M059J (cell line): ENCODE measurements around the gene ERP44. TPM values are rescaled to one million over a fixed set of nuclear protein-coding genes. Genes with fewer than 3 reads are reported as not detected.
A peak's percentile ranks its signal among the peaks of the same experiment; 100 is the strongest.
"Not testable (repeated sequence)": the region's sequence is repeated elsewhere in the genome, so short reads cannot be mapped to it uniquely, and the experiment has no call there.

Experiments used
- DNase-seq: peaks from one replicate; pipeline ENCODE4 v3.0.0-alpha.2; 2012; ENCODE audit warnings: low read depth
- total RNA-seq: library from RNA; depleted of rRNA; stranded (reverse); fragments of >200 nt; shearing (Covaris generic); gene quantifications from 2 replicates; pipeline ENCODE4 v1.2.3, GENCODE V29; 2014; rRNA removed

Gene ERP44
- total RNA-seq, result 42.4 and 52.5 TPM in 2 replicates

DNA sequence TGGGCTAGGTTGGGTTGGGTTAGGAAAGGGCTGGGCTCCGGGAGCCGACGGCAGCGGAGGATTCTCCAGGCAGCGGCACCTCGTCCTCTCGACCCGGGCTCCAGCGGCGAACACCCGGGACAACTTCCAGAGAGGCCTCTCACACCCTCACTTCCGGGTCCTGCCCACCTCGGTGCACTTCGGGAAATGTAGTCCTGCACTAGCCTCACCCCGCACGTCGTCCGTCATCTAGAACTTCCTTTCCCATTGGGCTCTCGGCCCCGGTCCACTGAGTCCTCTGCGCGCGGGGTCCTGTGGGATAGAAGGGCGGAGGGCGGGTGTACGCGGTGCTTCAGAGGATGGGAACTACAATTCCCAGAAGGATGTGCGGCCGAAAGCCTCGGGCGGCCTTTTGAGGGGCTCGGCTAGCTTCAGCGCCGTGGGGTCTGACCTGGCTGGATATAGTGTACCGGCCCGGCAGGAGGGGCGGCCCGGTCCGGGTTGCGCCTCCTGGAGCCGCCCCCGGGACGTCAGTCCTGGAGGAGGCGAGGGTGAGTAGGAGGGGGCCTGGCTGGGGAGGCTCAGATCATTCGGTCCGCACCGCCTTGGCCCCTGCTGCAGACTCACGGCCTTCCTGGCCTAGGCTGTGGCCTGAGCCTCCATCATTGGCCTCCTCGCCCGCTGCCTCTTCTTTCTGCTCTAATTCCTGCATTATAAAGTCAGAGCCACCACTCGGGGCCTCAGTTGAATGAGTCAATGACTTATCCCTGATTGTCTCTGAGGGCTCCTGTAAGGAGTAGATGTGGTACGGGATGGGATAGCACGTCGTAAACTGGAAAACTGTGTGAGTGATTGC lies at the start of gene ERP44, which contains the start of gene INVS:
Gene ERP44 (minus strand): TSS at position 114 of the 835 bp plus-strand sequence. CDS start 160 bp downstream, outside the sequence.
Gene INVS (plus strand): TSS at position 357 of the 835 bp plus-strand sequence. CDS start 5,279 bp downstream, outside the sequence.
- peak; percentile 100 for DNase-seq

DNA sequence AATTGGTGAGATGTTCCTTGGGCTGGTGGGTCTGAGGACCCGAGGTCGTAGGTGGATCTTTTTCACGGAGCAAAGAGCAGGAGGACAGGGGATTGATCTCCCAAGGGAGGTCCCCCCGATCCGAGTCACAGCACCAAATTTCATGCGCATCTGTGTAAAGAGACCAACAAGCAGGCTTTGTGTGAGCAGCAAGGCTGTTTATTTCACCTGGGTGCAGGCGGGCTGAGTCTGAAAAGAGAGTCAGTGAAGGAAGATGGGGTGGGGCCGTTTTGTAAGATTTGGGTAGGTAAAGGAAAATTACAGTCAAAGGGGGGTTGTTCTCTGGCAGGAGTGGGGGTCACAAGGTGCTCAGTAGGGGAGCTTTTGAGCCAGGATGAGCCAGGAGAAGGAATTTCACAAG lies 47.2 kb upstream of the ERP44 start:
- DNase-seq, result not testable (repeated sequence)

DNA sequence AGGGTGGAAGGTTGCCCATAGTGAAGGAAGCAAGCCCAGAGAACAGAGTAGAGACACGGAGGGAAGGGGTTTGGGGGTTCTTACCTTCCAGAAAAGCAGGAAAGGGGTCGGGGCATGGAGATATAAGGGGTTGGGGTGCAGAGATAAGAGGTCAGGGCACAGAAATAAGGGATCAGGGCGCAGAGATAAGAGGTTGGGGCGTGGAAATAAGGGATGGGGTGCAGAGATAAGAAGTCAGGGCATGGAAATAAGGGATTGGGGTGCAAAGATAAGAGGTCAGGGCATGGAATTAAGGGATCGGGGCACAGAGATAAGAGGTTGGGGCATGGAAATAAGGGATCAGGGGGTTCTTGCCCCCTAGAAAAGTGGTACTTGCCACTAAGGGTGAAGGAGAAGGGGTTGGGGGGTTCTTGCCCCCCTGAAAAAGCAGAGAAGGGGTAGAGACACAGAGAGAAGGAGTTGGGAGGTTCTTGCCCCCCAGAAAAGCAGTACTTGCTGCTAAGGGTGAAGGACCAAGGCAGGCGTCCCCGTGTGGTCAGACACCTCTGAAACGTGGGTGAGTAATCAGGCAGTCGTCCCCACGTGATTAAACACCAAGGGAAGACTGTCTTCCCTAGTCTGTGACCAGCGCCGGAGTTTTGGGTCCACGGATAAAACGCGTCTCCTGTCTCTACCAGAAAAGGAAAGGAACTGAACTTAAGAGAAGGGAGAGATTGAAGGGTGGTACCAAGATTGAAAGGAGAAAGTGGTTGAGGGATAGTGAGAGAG lies 46.6 kb upstream of the ERP44 start:
- not testable (repeated sequence) for DNase-seq

DNA sequence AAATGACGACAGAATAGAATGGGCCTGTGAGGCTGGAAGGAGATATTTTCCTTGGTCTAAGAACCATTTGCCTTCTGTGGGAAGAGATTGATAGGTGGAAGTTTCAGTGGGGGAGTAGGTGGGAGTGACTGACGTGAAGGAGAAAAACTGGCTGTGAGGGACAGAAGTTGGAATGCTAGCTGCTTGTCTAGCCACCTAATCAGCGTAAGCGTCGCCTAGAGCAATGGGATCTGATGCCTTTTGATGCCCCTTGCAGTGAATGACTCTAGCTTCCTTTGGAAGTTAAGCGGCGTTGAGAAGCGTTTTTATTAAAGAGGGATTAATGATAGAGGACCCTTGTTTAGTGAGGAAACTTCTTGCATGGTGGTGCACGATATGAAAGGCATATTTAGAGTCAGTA lies 43.1 kb upstream of the ERP44 start:
- not testable (repeated sequence) for DNase-seq

DNA sequence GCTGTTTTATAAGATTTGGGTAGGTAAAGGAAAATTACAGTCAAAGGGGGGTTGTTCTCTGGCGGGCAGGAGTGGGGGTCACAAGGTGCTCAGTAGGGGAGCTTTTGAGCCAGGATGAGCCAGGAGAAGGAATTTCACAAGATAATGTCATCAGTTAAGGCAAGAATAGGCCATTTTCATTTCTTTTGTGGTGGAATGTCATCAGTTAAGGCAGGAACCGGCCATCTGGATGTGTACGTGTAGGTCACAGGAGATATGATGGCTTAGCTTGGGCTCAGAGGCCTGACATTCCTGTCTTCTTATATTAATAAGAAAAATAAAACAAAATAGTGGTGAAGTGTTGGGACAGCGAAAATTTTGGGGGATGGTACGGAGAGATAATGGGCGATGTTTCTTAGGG lies 41.5 kb upstream of the ERP44 start:
- DNase-seq, result not testable (repeated sequence)

DNA sequence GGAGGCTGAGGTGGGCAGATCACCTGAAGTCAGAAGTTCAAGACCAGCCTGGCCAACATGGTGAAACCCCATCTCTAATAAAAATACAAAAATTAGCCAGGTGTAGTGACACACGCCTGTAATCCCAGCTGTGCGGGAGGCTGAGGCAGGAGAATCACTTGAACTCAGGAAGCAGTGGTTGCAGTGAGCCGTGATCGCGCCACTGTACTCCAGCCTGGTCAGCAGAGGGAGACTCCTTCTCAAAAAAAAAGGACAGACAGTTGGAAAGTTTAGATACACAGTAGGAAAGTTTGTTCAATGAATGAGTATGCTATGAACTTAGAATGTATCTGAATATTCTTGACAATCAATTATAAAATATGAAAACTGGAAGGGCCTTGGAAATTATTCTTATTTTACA lies 38.0 kb upstream of the ERP44 start:
- peak; percentile 17 for DNase-seq

DNA sequence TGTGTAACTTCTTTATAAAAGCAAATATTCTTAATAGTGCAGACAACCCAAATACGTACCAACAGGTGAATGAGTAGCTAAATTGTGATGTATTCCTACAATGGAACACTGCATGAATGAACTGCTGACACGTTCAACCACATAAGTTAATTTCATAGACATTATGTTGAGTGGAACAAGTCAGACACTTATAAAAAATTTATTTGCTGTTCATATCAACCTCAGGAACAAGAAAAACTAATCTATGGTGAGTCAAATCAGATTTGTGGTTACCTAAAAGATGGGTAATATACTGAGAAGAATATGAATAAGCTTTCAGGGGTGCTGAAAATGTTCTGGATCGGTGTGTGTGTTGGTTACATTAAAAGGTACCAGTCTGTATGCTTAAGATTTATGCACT lies 35.9 kb upstream of the ERP44 start:
- DNase-seq, result no peak

DNA sequence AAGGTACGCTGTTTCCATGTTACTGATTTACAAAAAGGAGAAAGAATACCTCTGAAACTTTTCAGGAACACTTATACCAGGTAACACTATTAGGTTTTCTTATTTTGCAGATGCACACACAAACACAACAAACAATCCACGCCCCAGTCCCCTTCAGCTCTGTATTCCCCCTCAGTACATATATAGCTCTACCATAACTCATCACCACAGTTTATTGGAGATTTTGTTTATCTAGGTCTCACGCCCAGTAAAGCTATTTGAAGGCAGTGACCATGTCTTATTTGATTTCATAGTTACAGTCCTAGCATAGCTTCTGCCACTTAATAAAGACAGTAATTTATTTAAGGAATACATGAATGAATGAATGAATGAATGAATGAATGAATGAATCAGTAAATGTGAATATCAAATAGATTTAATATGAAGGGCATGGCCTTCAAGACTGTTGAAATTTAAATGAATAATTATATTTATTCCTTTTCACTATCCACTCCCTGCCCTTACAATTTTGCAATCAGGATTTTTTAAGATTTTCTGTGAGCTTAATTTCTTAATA lies 33.2 kb upstream of the ERP44 start:
- DNase-seq, result no peak

DNA sequence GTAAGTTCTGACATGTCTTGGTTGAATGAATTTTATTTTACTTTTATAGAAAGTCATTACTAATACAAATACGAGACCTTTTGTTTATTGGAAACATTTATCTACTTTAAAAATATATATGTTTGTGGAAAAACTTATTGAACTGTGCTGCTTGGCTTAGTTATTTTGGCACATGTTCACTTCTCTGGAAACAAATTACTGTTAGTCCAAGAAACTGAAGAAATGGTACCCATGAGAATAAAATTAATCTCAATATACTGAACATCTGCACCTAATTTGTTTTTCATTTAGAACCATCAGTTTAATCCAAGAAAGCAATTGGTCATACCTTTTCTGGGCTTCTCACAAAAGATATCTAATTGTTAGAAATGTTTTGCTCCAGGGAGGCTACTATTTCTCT lies 32.4 kb upstream of the ERP44 start:
- DNase-seq, result no peak

DNA sequence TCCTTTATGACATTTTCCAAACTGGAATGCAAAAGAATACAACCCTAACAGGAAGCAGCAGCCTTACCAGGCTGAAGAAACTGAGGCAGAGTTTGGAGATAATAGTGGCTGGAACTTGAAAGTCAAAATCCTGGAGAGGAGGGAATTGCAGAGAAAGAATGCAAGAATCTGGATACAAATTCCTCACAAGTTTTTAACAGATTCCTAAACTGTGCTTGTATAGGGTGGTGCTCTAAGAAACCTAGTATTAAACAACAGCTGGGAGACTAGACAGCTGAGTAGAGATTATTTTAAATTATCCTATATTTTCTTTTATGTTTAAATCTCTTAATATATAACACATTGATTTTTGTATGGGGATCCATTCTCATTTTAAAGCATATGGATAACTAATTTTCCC lies 31.0 kb upstream of the ERP44 start:
- no peak for DNase-seq

DNA sequence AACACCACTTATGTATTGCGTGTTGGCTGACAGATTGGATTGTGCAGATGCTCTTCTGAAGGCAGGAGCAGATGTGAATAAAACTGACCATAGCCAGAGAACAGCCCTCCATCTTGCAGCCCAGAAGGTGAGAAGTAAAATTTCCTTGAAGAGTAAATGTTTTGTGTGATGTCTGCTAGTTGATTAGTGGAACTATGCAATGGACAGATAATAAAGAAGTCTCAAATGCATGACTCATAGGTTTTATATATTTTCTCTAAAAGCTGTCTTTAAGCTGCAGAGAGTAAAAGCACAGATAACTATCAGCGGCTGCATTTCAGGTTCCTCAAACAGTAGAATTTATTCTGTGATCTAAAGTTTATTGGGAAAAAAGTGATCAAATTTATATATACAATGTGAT lies 27.6 kb upstream of the ERP44 start:
- no peak for DNase-seq

DNA sequence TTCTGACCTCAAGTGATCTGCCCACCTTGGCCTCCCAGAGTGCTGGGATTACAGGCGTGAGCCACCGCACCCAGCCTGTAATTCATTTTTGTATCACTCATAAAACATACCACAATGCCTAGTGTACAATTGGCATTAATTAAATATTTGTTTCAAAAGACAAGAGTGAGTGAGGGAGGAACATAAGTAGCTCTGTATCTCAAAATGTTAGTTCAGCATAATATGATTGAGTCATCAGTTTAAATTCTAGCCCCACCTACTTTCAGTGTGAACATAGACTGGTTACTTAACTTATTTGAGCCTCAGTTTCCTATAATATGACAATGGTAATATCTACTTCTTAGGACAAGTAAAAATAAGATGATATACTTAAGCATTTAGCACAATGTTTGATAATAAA lies 27.1 kb upstream of the ERP44 start:
- no peak for DNase-seq

DNA sequence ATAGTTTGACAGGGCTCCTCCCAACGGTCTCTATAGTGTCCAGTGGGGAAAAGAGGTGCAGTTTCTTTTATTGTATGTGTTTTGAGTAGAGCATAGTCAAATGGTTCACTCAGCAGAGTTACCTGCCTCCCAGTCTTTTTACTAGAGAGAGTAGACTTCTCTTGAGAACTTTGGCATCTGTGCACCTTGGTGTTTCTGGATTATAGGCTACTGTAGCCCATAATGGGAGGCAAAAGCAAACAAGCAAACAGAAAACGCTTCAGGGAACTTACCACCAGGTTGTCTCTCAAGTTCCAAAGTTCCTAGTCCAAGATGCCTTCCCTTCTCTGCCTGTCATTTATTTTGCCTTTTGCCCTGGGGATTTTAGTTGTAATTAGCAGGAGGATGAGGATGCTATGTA lies 26.4 kb upstream of the ERP44 start:
- no peak for DNase-seq

DNA sequence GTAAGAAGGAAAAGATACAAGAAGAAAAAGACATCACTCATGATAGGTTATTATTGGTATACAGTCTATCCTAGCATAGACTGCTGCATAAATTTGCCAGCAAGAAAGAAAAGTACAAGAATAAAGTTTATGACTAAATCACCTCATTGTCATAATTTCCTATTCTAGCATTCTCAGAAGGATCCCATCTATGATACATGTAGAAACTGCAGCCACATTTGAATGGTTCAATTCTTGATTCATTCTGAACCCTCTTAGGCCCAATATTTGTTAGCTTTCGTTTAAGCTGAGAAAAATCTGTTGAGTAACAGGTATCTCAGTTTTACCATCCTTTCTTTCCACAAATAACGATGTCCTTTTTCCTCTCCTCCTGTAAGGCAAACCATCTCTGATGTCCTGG lies 21.5 kb upstream of the ERP44 start:
- DNase-seq, result no peak

DNA sequence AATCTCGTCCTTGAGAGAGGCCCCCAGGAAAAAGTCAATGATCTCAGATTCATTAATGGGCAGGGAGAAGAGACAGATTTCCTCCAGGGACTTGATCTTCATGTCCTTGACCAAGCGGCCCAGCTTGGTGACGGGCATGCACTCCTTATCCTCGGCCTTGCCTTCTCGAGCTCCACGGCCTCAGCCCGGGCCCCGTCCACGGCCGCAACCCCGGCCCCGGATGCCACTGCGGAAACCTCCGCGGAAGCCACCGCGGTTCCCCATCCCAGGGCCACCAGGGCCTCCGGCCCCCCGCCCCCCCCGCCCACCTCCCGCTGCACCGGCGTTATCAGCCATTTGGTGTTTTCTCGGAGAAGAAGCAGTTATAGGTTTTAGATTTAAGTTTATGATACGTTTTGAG lies 18.5 kb upstream of the ERP44 start:
- DNase-seq, result no peak

DNA sequence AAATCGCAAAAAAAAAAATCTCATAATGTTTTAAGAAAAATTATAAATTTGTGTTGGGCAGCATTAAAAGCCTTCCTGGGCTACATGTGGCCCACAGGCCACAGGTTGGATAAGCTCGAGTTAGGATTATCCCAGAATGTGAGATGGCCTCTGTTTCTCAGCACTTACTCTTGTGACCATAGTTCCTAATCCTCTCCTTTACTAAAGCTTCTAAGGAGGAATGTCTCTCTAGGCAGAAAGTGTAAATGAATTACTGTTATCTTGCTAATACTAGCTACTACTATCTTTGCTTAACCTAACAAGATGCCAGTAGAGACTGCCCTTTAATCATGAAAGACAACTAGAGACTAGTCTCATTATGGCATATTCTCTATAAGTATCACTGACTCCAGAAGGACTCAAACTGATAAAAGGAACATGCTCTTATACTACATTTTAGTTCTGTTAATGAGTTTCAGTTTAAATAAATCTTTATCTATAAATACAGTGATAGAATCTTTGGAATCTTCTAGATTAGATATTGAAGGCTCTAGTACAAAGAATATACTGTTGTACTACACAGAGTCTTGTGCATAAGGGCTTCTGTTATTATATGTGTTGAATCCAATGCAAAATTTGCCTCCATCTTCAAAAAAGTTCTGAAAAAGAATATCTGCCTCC lies 14.0 kb upstream of the ERP44 start:
- no peak for DNase-seq

DNA sequence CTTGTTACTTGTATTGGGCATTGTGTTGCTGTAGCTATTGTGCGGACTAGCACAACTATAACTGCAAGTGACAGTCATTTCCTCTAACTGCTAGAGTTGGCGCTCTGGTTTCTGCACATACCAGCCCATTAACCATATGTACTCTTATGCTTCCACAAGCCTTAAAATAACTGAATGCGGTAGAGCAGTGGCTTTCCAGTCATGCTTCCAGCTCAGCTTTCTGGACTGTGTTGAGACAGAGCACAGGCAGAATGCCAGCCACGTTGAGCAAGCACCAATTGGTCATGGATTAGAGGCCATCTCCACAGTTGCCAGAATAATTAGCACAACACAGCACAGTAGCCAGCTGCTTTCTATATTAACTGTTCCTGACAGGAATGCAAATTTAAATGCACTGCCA lies 12.4 kb upstream of the ERP44 start:
- DNase-seq, result peak; percentile 98

DNA sequence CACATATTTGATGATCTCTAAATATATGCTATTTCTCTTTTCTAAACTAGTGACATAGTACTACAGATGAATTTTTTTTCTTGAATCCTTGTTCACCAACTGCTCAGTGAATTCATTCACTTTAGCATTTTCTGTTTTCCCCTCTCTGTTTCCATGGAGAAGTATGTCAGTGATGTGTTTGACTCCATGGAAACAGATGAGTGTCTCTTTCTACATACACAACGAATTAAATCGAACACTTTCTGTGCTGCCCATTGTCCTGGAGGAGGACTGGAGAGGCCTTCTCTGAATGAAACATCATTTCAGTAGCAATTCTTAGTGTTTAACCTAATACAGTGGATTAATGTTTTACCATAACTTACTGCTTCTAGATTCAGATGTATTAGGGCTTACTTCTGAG lies 9.8 kb upstream of the ERP44 start:
- DNase-seq, result peak; percentile 50

DNA sequence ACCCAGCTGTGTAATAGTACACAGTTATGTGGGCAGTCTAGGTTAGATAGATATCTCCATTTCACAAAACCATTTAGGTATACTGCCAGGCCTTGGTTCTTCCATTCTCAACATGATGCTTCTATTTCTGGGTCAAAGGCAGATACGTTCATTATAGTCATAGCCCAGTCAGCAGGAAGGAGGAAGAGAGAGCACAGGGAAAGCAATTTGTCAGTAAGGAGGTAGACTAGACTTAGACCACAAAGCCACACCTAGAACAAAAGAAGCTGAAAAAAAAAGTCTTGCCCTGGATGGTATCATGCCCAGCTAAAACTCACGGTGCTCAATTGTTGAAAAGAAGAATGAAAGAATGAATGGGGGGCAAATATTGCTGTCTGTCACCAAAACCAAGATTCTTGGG lies 7.8 kb upstream of the ERP44 start:
- no peak for DNase-seq

DNA sequence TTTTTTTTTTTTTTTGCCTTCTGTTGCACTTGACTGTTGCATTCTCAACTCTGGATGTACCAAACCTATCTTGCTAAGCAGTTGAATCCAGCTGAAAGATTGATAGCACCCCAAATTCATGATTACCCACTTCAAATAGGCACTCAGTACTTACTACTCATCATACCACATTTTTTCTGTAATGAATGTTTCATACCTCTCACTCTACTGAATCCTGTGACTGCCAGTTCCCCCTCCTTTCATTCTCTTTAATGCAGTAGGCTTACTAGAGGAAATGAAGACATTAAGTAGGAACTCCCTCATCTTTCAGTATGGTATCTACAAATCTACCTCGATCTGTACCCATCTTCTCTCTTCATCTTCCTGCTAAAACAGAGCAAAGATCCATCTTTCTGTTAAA lies 7.1 kb upstream of the ERP44 start:
- no peak for DNase-seq

DNA sequence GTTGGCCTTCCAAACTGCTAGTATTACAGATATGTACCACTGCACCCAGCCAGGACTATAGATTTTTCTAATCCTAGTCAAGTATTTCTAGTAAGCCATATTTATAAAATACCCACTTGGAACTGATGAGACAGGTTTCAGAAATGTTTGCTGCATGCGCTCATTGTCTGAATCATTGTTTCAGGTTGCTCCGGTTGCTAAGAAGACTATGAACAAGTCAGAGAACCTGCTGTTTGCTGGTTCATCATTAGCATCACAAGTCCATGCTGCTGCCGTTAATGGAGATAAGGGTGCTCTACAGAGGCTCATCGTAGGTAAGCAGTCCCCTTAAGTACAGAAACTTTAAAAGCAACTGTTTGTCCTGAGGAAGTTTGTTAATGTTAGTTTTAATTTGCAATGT lies 5.5 kb upstream of the ERP44 start:
- peak; percentile 63 for DNase-seq

DNA sequence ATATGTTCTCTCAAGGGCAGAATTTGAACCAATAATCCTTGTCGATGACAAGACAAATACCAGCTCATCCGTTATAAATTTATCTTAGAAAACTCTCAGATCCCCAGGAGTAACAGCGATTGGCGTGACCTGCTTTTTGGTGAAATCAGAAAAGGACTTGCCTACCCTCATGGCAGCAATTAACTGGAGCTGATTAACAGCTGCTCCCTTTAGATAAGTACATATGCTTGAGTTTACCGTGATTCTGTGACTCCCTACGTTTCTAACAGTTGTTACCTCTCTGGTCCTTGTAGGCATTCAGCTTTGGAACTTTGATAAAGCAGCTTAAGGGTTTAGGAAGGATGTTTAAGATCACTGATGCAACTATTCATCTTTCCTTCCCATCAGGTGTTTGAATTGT lies 2.8 kb upstream of the ERP44 start:
- no peak for DNase-seq
